HEK293T (cell line): ENCODE data around the gene FOXE1.

Experiments used
- BHLHE40 ChIP-seq: fragments of 450-650 bp; IDR thresholded peaks from 2 replicates; pipeline ENCODE4 v1.6.1; 2016; ENCODE audit warnings: mild to moderate bottlenecking, moderate library complexity, borderline replicate concordance
- ELF4 ChIP-seq: fragments of 450-650 bp; IDR thresholded peaks from 2 replicates; pipeline ENCODE4 v1.6.1; 2017; ENCODE audit warnings: antibody characterized with exemption
- FOXM1 ChIP-seq: fragments of 450-650 bp; IDR thresholded peaks from 2 replicates; pipeline ENCODE4 v1.6.1; 2017; ENCODE audit warnings: mild to moderate bottlenecking, borderline replicate concordance
- HDGF ChIP-seq: fragments of 450-650 bp; IDR thresholded peaks from 2 replicates; pipeline ENCODE4 v1.6.1; 2017; ENCODE audit warnings: antibody characterized with exemption, borderline replicate concordance
- L3MBTL2 ChIP-seq: fragments of 450-650 bp; conservative IDR thresholded peaks from 2 replicates; pipeline ENCODE4 v1.6.1; 2016; ENCODE audit warnings: mild to moderate bottlenecking
- LEF1 ChIP-seq: fragments of 450-650 bp; IDR thresholded peaks from 2 replicates; pipeline ENCODE4 v1.6.1; 2017; ENCODE audit warnings: mild to moderate bottlenecking, borderline replicate concordance
- NFRKB ChIP-seq: fragments of 450-650 bp; IDR thresholded peaks from 2 replicates; pipeline ENCODE4 v1.6.1; 2016; ENCODE audit warnings: mild to moderate bottlenecking, moderate library complexity
- PKNOX1 ChIP-seq: fragments of 450-650 bp; IDR thresholded peaks from 2 replicates; pipeline ENCODE4 v1.6.1; 2016
- SP1 ChIP-seq: fragments of 450-650 bp; IDR thresholded peaks from 2 replicates; pipeline ENCODE4 v1.6.1; 2017
- SUZ12 ChIP-seq: fragments of 450-650 bp; IDR thresholded peaks from 2 replicates; pipeline ENCODE4 v1.6.1; 2016; ENCODE audit warnings: mild to moderate bottlenecking
- TARDBP ChIP-seq: fragments of 450-650 bp; IDR thresholded peaks from 2 replicates; pipeline ENCODE4 v1.6.1; 2016

DNA sequence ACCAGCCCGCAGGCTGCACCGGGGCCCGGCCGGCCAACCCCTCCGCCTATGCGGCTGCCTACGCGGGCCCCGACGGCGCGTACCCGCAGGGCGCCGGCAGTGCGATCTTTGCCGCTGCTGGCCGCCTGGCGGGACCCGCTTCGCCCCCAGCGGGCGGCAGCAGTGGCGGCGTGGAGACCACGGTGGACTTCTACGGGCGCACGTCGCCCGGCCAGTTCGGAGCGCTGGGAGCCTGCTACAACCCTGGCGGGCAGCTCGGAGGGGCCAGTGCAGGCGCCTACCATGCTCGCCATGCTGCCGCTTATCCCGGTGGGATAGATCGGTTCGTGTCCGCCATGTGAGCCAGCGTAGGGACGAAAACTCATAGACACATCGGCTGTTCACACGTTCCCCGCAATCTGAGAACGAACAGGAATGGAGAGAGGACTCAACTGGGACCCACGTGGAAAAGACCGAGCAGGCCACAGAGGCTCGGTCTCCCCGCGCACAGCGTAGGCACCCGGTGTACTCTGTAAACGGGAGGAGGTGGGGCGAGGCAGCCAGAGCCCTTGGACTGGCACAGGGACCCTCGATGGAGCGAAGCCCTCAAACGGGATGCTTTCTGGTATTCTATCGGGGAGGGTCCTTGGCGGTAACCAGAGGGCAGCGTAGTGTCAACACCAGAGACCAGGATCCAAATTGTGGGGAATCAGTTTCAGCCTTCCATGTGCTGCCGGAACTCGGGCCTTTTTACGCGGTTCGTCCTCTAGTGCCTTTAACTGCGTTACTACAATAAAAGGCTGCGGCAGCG lies 1.9 kb downstream of the FOXE1 start:
- TF ChIP-seq LEF1, result no peak
- no peak for TF ChIP-seq FOXM1
- TF ChIP-seq BHLHE40, result no peak
- TF ChIP-seq SP1, result no peak
- no peak for TF ChIP-seq SUZ12
- no peak for TF ChIP-seq HDGF
- no peak for TF ChIP-seq NFRKB
- no peak for TF ChIP-seq TARDBP
- no peak for TF ChIP-seq ELF4
- TF ChIP-seq L3MBTL2, result no peak
- no peak for TF ChIP-seq PKNOX1
